AG10803 (cell line): ENCODE measurements around the gene FTCD.

ENCODE experiments used
- DNase-seq: peaks from one replicate; pipeline ENCODE4 v3.0.0; 2010; ENCODE audit warnings: low read depth
- H3K4me3 ChIP-seq: 2 replicates; pipeline ENCODE4 v1.5.1; 2011; ENCODE audit warnings: mild to moderate bottlenecking, low read length, control low read depth
- TF ChIP-seq, protein P1 (sequence below): conservative IDR thresholded peaks from 2 replicates; pipeline ENCODE4 v1.5.1; 2011; ENCODE audit warnings: mild to moderate bottlenecking, low read length, control low read depth, inconsistent platforms

Gene FTCD

DNA sequence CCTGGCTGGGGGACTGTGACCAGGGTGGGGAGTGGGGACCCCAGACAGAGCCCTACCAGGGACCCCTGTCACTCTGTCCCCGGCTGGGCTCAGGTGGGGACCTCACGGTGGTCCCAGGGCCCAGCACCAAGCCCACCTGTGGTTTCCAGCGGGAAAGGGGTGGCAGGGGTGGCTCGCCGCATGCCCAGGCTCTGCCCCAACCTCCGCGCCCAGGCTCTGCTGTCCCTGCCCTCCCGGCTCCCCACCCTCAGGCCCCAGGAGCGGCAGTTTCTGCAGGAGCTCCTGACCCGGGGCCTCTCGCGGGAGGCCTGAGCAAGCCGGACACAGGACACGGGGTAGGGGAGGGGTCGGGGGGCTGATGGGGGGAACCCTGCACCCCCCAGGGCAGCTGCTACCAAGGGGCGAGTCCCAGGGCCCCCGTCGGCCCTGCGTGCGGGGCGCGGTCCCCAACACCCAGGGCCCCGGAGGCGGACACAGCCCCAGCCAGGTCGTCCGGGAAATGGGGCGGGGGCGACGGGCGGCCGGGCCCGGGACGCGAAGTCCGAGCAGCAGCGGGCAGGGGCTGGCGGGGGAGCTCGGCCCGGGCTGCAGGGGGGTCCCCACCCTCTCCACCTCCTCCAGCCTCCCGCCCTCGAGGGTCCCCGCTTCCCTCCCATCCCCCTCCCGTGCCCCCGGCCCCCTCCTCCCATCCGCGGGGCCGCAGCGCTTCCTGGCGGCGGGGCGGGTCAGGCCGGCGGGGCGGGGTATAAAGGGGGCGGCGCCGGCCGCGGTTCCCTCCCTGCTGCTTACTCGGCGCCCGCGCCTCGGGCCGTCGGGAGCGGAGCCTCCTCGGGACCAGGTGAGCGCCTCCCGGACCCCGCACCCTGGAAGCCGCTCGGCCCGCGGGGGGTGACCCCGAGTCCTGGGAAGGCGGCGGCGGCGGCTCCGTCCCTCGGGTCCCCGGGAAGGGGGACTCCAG, 57.8 kb downstream of the FTCD start, which contains the start of gene COL6A2:
TSS of gene COL6A2 (plus strand) at position 777 of the 958 bp plus-strand sequence.
- peak within 1 kb of the TSS; percentile 82 for H3K4me3 ChIP-seq
- DNase-seq, result peak; percentile 74

DNA sequence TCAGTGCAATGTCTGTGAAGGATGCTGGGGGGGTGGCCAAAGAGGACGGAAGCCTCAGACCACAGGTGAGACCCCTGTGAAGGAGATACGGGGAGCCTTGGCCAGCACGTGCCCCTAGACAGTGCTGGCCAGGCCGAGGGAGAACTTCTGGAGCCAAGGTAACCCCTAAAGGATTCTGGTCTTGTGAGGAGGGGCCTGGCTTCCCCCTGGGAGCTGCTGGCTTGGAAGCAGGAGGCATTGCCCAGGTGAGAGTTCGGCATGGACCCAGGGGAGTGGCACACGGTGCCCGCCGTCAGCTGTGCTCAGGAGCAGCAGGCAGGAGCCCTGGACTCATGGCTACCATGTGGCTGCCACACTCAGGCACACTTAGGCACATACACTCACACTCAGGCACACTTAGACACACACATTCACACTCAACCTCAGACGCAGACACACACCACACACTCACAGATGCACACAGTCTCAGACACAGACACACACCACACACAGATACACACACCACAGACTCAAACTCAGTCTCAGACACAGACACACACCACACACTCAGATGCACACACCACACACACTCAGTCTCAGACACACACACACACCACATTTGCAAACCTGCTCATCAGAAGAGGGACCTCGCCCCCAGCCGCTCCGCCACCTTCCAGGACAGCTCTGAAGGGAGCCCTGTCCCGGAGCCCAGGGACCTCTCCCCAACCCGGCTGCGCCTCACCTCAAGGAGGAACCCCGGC, 58.6 kb downstream of the FTCD start:
- DNase-seq, result no peak
- TF ChIP-seq, protein P1, sequence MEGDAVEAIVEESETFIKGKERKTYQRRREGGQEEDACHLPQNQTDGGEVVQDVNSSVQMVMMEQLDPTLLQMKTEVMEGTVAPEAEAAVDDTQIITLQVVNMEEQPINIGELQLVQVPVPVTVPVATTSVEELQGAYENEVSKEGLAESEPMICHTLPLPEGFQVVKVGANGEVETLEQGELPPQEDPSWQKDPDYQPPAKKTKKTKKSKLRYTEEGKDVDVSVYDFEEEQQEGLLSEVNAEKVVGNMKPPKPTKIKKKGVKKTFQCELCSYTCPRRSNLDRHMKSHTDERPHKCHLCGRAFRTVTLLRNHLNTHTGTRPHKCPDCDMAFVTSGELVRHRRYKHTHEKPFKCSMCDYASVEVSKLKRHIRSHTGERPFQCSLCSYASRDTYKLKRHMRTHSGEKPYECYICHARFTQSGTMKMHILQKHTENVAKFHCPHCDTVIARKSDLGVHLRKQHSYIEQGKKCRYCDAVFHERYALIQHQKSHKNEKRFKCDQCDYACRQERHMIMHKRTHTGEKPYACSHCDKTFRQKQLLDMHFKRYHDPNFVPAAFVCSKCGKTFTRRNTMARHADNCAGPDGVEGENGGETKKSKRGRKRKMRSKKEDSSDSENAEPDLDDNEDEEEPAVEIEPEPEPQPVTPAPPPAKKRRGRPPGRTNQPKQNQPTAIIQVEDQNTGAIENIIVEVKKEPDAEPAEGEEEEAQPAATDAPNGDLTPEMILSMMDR, result no peak
- peak overlapping the region; percentile 74 for H3K4me3 ChIP-seq

More for the DNA sequence above, 57.8 kb downstream of the FTCD start, which contains the start of gene COL6A2:
- TF ChIP-seq, protein P1, result no peak

DNA sequence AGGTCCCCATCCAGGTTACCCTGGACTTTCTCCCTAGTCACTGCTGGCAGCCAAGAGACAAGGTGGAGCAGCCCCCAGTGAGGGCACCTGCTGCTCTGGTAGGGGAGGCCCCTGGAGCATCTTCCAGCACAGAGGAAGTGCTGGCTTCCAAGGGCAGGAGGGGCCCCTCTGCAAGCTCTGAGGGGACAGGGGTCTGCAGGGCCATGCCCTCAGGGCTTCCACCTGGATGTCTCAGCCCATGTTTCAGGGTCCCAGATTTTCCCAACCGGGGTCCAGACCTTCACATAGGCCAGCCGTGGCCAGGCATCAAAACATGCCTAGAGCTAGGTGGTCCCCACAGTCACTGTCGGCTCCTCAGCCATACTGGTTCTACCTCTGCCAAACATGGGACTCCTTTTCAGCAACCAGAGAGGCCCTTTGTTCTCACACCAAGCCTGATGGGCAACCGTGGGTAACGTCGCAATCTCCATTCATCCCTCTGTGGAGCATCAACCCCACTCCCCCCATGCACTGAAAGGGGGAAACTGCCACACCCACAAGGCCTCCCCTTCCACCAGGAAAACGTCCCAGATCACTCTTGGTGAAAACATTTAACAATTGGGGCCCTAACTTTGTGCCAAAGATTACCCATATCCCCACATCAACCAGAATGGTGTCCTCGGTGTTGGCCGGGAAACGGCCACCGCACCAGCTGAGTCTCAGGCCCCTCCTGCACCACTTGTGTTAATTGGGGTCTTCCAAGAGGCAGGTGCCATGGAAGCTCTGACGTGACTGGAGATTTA, 59.4 kb downstream of the FTCD start:
- TF ChIP-seq, protein P1, result no peak
- no peak overlapping the region for H3K4me3 ChIP-seq
- no peak for DNase-seq

DNA sequence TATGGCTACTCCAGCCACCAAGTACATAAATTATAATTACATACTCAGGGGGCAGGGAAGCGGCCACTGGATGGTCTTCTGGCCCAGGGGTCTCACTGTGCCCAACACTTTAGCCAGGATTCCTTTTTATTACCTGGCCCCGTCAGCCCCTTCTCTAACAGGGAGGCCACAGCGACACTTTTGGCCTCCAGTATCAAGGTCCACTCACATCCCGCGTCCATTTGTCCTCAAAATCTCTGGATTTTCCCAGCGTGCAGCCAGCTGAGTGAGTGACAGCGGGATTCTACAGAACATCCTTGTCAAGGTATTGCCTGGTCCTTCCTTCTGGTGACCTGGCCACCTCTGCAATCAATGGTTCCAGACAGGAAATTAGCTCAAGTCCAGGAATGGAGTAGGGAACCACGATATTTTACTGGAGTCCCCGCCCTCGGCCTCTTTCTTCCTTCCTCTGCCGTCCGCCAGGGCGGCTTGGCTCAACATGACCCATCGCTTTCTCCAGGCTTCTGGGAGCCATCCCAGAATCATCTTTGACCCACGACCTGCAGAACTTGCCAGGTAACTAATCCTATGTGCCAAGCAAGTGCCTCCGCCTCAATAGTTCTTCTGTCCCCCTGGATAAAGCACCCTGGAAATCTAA, 60.2 kb downstream of the FTCD start:
- TF ChIP-seq, protein P1, result no peak
- H3K4me3 ChIP-seq, result no peak overlapping the region
- DNase-seq, result no peak

DNA sequence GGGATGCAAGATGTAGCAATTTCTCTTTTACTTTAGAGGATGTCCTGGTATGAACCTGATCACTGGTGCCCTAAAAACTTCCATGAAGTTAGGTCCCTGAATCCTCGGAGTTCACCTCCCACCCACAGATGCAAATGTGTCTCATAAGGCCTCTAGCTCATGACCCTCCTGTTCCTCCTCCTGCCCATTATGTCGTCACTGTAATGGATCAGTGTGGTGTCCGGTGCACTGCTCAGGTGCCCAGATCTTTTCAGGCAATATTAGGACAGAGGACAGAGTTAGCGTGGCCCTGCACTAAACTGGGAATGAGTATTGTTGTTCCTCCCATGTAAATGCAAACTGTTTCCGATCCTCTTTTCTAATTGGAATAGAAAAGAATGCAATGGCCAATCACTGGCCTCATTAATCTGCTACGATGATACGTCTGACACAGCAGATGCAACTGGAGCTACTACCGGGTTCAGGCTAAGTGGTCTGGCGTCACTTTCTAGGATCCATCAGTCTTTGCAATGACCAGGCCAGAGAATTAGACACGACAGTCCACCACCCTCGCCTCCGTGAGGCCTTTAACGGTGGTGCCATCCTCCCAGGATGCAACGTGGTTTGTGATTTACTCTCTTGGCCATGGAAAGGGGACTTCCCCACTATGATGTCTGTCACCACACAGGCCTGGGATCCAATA, 60.8 kb downstream of the FTCD start:
- no peak overlapping the region for H3K4me3 ChIP-seq
- no peak for DNase-seq
- TF ChIP-seq, protein P1, result no peak

DNA sequence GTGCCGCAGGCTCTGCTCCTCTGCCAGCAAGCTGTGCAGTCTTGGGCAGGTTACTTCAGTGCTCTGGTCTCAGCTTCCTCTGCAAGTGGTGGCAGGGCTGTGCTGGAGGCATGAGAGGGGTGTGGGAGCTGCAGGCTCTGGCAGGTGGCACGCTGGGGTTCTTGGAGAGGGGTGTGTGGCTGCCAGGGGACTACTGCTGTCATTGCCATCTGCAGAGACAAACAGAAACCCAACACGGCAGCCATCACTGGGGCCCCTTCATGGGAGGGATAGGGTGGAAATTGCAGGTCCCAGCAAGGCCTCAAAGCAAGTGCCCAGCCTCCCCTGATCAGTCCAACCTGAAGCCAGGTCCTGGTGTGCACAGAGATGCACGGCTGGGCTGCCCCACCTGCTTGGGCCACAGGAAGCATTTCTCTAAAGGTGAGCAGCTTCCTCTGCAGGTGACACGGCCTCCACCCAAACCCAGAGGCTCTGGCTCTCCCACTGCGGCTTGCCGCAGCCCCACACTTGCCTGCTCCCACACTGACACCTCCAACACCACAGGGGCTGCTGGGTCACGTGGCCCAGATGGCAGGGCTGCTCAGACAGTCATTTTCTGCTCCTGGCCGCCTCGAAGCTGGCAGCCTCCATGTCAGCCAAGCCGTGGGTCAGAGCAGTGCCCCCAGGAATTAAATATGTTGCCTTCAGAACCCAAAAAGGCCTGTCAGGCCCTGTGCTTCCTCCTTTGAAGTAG, 61.5 kb downstream of the FTCD start:
- DNase-seq, result no peak
- no peak overlapping the region for H3K4me3 ChIP-seq
- TF ChIP-seq, protein P1, result no peak
